Neural progenitor cell (in vitro differentiated cells): ENCODE measurements around the gene BEND6. TPM values are rescaled to one million over a fixed set of nuclear protein-coding genes. Genes with fewer than 3 reads are reported as not detected.

Experiments used
- DNase-seq: peaks from one replicate; pipeline ENCODE4 v3.0.0-alpha.2; 2016; ENCODE audit warnings: low spot score
- H2AFZ ChIP-seq: fragments of 200-600 bp; sonication (generic); replicated peaks from 2 replicates; pipeline ENCODE4 v1.6.1; 2016; ENCODE audit warnings: antibody characterized with exemption
- H3F3A ChIP-seq: fragments of 200-600 bp; sonication (generic); 2 replicates; pipeline ENCODE4 v1.6.1; 2016; ENCODE audit warnings: antibody characterized with exemption, low read depth
- H3K27ac ChIP-seq: fragments of 200-600 bp; sonication (generic); 2 replicates; pipeline ENCODE4 v1.5.1; 2016; ENCODE audit warnings: mild to moderate bottlenecking
- H3K27me3 ChIP-seq: fragments of 200-600 bp; sonication (generic); 2 replicates; pipeline ENCODE4 v1.6.1; 2016; ENCODE audit warnings: mild to moderate bottlenecking, moderate library complexity
- H3K36me3 ChIP-seq: fragments of 200-600 bp; sonication (generic); 2 replicates; pipeline ENCODE4 v1.5.1; 2016
- H3K4me1 ChIP-seq: fragments of 200-600 bp; sonication (generic); 2 replicates; pipeline ENCODE4 v1.6.1; 2016; ENCODE audit warnings: mixed run types
- H3K4me2 ChIP-seq: fragments of 200-600 bp; sonication (generic); 2 replicates; pipeline ENCODE4 v1.6.1; 2016
- H3K4me3 ChIP-seq: fragments of 200-600 bp; sonication (generic); 2 replicates; pipeline ENCODE4 v1.5.1; 2016
- H3K79me2 ChIP-seq: fragments of 200-600 bp; sonication (generic); 2 replicates; pipeline ENCODE4 v1.6.1; 2016; ENCODE audit warnings: low read depth
- H3K9ac ChIP-seq: fragments of 200-600 bp; sonication (generic); 2 replicates; pipeline ENCODE4 v1.6.1; 2016
- H3K9me3 ChIP-seq: fragments of 200-600 bp; sonication (generic); 2 replicates; pipeline ENCODE4 v1.5.1; 2016; ENCODE audit warnings: low read depth
- H4K20me1 ChIP-seq: fragments of 200-600 bp; sonication (generic); 2 replicates; pipeline ENCODE4 v1.6.1; 2016; ENCODE audit warnings: low read depth
- H3K27ac Mint-ChIP-seq: 3 replicates; pipeline ENCODE4 v1.8.0; 2021; ENCODE audit warnings: mixed read lengths
- H3K27me3 Mint-ChIP-seq: 2 replicates; pipeline ENCODE4 v1.8.0; 2022; ENCODE audit warnings: low read depth, mild to moderate bottlenecking, inconsistent platforms, moderate library complexity, mixed read lengths; ENCODE audit not compliant: insufficient read depth
- H3K36me3 Mint-ChIP-seq: 3 replicates; pipeline ENCODE4 v1.8.0; 2021; ENCODE audit warnings: mixed read lengths
- H3K4me1 Mint-ChIP-seq: 3 replicates; pipeline ENCODE4 v1.8.0; 2021; ENCODE audit warnings: mixed read lengths
- H3K4me3 Mint-ChIP-seq: 3 replicates; pipeline ENCODE4 v1.8.0; 2021; ENCODE audit warnings: mild to moderate bottlenecking, moderate library complexity, mixed read lengths
- H3K9me3 Mint-ChIP-seq: 3 replicates; pipeline ENCODE4 v1.8.0; 2020; ENCODE audit warnings: mixed read lengths
- CTCF ChIP-seq: fragments of 200-600 bp; sonication (generic); IDR thresholded peaks from 2 replicates; pipeline ENCODE4 v1.5.1; 2017; ENCODE audit warnings: antibody characterized with exemption, mild to moderate bottlenecking
- EZH2 ChIP-seq: fragments of 200-600 bp; sonication (generic); IDR thresholded peaks from 2 replicates; pipeline ENCODE4 v1.6.1; 2017; ENCODE audit warnings: antibody characterized with exemption, mild to moderate bottlenecking, moderate library complexity
- EZH2phosphoT487 ChIP-seq: fragments of 200-600 bp; sonication (generic); IDR thresholded peaks from 2 replicates; pipeline ENCODE4 v1.6.1; 2017; ENCODE audit warnings: antibody characterized with exemption
- total RNA-seq: library from RNA; depleted of rRNA; stranded (reverse); fragments of >200 nt; gene quantifications from 2 replicates; pipeline ENCODE4 v1.2.3, GENCODE V29; 2015; ENCODE audit warnings: low replicate concordance

BEND6 gene
- total RNA-seq, 1 donor from 2014 or later: 2.4 TPM

GRCh38 chr6:56914798-56915658, 39.9 kb upstream of the BEND6 start:
- Mint-ChIP-seq H3K27ac (no peak overlapping the region), H3K27me3 (no peaks in the 10 kb centered on the region), H3K4me1 (peaks cover 3% of the 10 kb centered on the region), H3K36me3 (no peaks in the 10 kb centered on the region), H3K4me3 (no peak overlapping the region), H3K9me3 (no peaks in the 10 kb centered on the region)
- H3K4me2 ChIP-seq: no peak overlapping the region
- no peaks in the 10 kb centered on the region for H3K36me3 ChIP-seq
- H3K27ac ChIP-seq: no peak overlapping the region
- H3K9ac ChIP-seq: no peak overlapping the region
- peak overlapping the region; percentile 16 for H2AFZ ChIP-seq
- no peak overlapping the region for H3K4me3 ChIP-seq
- H3K9me3 ChIP-seq: no peaks in the 10 kb centered on the region
- H4K20me1 ChIP-seq: no peaks in the 10 kb centered on the region
- H3K27me3 ChIP-seq: no peaks in the 10 kb centered on the region
- H3F3A ChIP-seq: no peaks in the 10 kb centered on the region
- no peak for TF ChIP-seq CTCF
- no peak for TF ChIP-seq EZH2
- TF ChIP-seq EZH2phosphoT487: no peak
- no peaks in the 10 kb centered on the region for H3K79me2 ChIP-seq
- DNase-seq: no peak
- peaks cover 7% of the 10 kb centered on the region for H3K4me1 ChIP-seq

- Mint-ChIP-seq H3K9me3 (no peaks in the 10 kb centered on the region), H3K27me3 (no peaks in the 10 kb centered on the region), H3K27ac (no peak overlapping the region), H3K36me3 (no peaks in the 10 kb centered on the region), H3K4me3 (no peak overlapping the region), H3K4me1 (peaks cover 3% of the 10 kb centered on the region)
- TF ChIP-seq EZH2: no peak
- Histone ChIP-seq H3K4me3 (no peak overlapping the region), H3K27me3 (no peaks in the 10 kb centered on the region), H4K20me1 (no peaks in the 10 kb centered on the region), H3K9ac (no peak overlapping the region), H3F3A (no peaks in the 10 kb centered on the region), H3K36me3 (no peaks in the 10 kb centered on the region), H3K9me3 (no peaks in the 10 kb centered on the region), H2AFZ (no peak overlapping the region), H3K79me2 (no peaks in the 10 kb centered on the region), H3K4me1 (peaks cover 7% of the 10 kb centered on the region), H3K27ac (no peak overlapping the region), H3K4me2 (no peak overlapping the region)
- DNase-seq: no peak
Observed at GRCh38 chr6:56915832-56916231, 39.1 kb upstream of the BEND6 start.

GRCh38 chr6:56916849-56917551, 37.9 kb upstream of the BEND6 start:
- Histone ChIP-seq H3K9me3 (no peaks in the 10 kb centered on the region), H3K4me2 (no peak overlapping the region), H3K27me3 (no peaks in the 10 kb centered on the region), H3K79me2 (no peaks in the 10 kb centered on the region), H2AFZ (no peak overlapping the region), H3F3A (no peaks in the 10 kb centered on the region), H3K9ac (no peak overlapping the region), H3K36me3 (no peaks in the 10 kb centered on the region), H3K27ac (no peak overlapping the region), H3K4me1 (no peaks in the 10 kb centered on the region), H4K20me1 (no peaks in the 10 kb centered on the region), H3K4me3 (no peak overlapping the region)
- no peak for DNase-seq
- Mint-ChIP-seq H3K4me1 (peaks cover under 1% of the 10 kb centered on the region), H3K4me3 (no peak overlapping the region), H3K27me3 (no peaks in the 10 kb centered on the region), H3K36me3 (no peaks in the 10 kb centered on the region), H3K9me3 (no peaks in the 10 kb centered on the region), H3K27ac (no peak overlapping the region)
- TF ChIP-seq EZH2 (no peak), EZH2phosphoT487 (no peak), CTCF (no peak)

- peaks cover 4% of the 10 kb centered on the region for H3K4me1 ChIP-seq
- H3K4me2 ChIP-seq: no peak overlapping the region
- H3K27me3 ChIP-seq: no peaks in the 10 kb centered on the region
- Mint-ChIP-seq H3K36me3 (no peaks in the 10 kb centered on the region), H3K27me3 (no peaks in the 10 kb centered on the region), H3K4me3 (no peak overlapping the region), H3K4me1 (no peaks in the 10 kb centered on the region), H3K27ac (no peak overlapping the region), H3K9me3 (no peaks in the 10 kb centered on the region)
- H3K79me2 ChIP-seq: no peaks in the 10 kb centered on the region
- no peaks in the 10 kb centered on the region for H4K20me1 ChIP-seq
- no peak overlapping the region for H2AFZ ChIP-seq
- no peak for DNase-seq
- no peaks in the 10 kb centered on the region for H3F3A ChIP-seq
- no peaks in the 10 kb centered on the region for H3K36me3 ChIP-seq
- H3K4me3 ChIP-seq: no peak overlapping the region
- H3K9me3 ChIP-seq: no peaks in the 10 kb centered on the region
- no peak overlapping the region for H3K9ac ChIP-seq
- H3K27ac ChIP-seq: no peak overlapping the region
- TF ChIP-seq EZH2phosphoT487 (no peak), CTCF (no peak), EZH2 (no peak)
Observed at GRCh38 chr6:56922645-56923044, 32.3 kb upstream of the BEND6 start.
